Gastroesophageal sphincter (tissue), 4 donors: ENCODE data around the gene ZBTB16. TPM values are rescaled to one million over a fixed set of nuclear protein-coding genes. Genes with fewer than 3 reads are reported as not detected.
A peak's percentile ranks its signal among the peaks of the same experiment; 100 is the strongest.

ENCODE experiments used
- ATAC-seq: fragments of 150-250 bp; one replicate; pipeline ENCODE4 v1.9.1; 2016; ENCODE audit warnings: mild to moderate bottlenecking, moderate library complexity
- H3K27ac ChIP-seq, 4 donors: fragments of 200-600 bp; sonication (generic) in 3 of 4; 1 replicate in 3 of 4; 2 replicates in 1 of 4; pipeline ENCODE4 v1.5.1; 2016 to 2019
- H3K27me3 ChIP-seq: fragments of 200-600 bp; sonication (generic); one replicate; pipeline ENCODE4 v1.5.1; 2019
- H3K36me3 ChIP-seq, 2 donors: fragments of 200-600 bp; sonication (generic); one replicate each; pipeline ENCODE4 v1.5.1; 2019; ENCODE audit warnings: control low read depth in 1 of 2
- H3K4me1 ChIP-seq, 3 donors: fragments of 200-600 bp; sonication (generic); 1 replicate in 2 of 3; 2 replicates in 1 of 3; pipeline ENCODE4 v1.5.1; 2016 to 2019; ENCODE audit warnings: control low read depth in 2 of 3
- H3K4me3 ChIP-seq, 2 donors: fragments of 200-600 bp; sonication (generic); one replicate each; pipeline ENCODE4 v1.5.1; 2019; ENCODE audit warnings: mild to moderate bottlenecking in 1 of 2, moderate library complexity in 1 of 2
- H3K9me3 ChIP-seq, 3 donors: fragments of 200-600 bp; sonication (generic); one replicate each; pipeline ENCODE4 v1.5.1; 2017 to 2019; ENCODE audit warnings: control low read depth in 2 of 3
- CTCF ChIP-seq, 4 experiments: fragments of 200-600 bp in 2 of 4; fragments of 450-650 bp in 2 of 4; sonication (generic) in 1 of 4; IDR thresholded peaks; one replicate each; pipeline ENCODE4 v1.5.1; 2017 to 2019; ENCODE audit warnings: antibody characterized with exemption in 4 of 4, mild to moderate bottlenecking in 2 of 4, moderate library complexity in 2 of 4
- EP300 ChIP-seq: sonication (generic); formaldehyde crosslinking; IDR thresholded peaks from one replicate; pipeline ENCODE4 v1.6.1; 2017; ENCODE audit warnings: antibody characterized with exemption, mild to moderate bottlenecking
- POLR2A ChIP-seq, 2 donors: fragments of 450-650 bp; IDR thresholded peaks; one replicate each; pipeline ENCODE4 v1.6.1; 2017; ENCODE audit warnings: antibody characterized with exemption in 2 of 2, mild to moderate bottlenecking in 2 of 2, moderate library complexity in 1 of 2
- POLR2AphosphoS5 ChIP-seq: sonication (generic); formaldehyde crosslinking; IDR thresholded peaks from one replicate; pipeline ENCODE4 v1.6.1; 2017; ENCODE audit warnings: antibody characterized with exemption
- WGBS, 2 donors: methylation state at CpG; one replicate each; pipeline ENCODE4 v1.1.5; 2018; ENCODE audit warnings: low coverage in 1 of 2; 5-methylcytosine and 5-hydroxymethylcytosine counted together
- total RNA-seq, 4 donors: library from RNA; depleted of rRNA; stranded (reverse); fragments of >200 nt; gene quantifications; one replicate each; pipeline ENCODE4 v1.1.0, GENCODE V29; 2016

The ZBTB16 gene
- total RNA-seq, 4 donors from 2014 or later, result 153 to 284 (median 232) TPM

GRCh38 chr11:114125531-114125930 lies 66.0 kb downstream of the ZBTB16 start:
- Histone ChIP-seq H3K36me3 (peaks cover 0 to 91% of the 10 kb centered on the region in 2 donors), H3K27me3 (no peaks in the 10 kb centered on the region), H3K27ac (peak overlapping the region in 1 of 4 donors; percentile 33), H3K4me3 (no peak overlapping the region), H3K4me1 (peaks cover 31 to 100% (median 88%) of the 10 kb centered on the region in 3 donors), H3K9me3 (no peaks in the 10 kb centered on the region)
- ATAC-seq, result no peak
- 90 to 96% methylated on average over 2 to 6 of the region's 7 CpGs for WGBS, 2 donors
- TF ChIP-seq POLR2AphosphoS5, result no peak
- no peak for TF ChIP-seq CTCF (IDR thresholded peaks at IDR 0.05)
- no peak for TF ChIP-seq POLR2A (IDR thresholded peaks at IDR 0.05)
- no peak for TF ChIP-seq EP300

GRCh38 chr11:114125959-114126358 lies 66.4 kb downstream of the ZBTB16 start:
- H3K36me3 ChIP-seq, result peaks cover 0 to 92% of the 10 kb centered on the region in 2 donors
- 76 to 86% methylated on average over 2 of the region's 2 CpGs for WGBS, 2 donors

GRCh38 chr11:114128399-114128798 lies 68.9 kb downstream of the ZBTB16 start:
- Histone ChIP-seq H3K27ac (peak overlapping the region in 2 of 4 donors; percentile 25 to 36), H3K36me3 (peaks cover 0 to 78% of the 10 kb centered on the region in 2 donors), H3K27me3 (no peaks in the 10 kb centered on the region), H3K4me3 (no peak overlapping the region), H3K4me1 (peaks cover 35 to 100% (median 78%) of the 10 kb centered on the region in 3 donors), H3K9me3 (no peaks in the 10 kb centered on the region)
- TF ChIP-seq POLR2A (IDR thresholded peaks at IDR 0.05), result no peak
- no peak for TF ChIP-seq EP300
- no peak for TF ChIP-seq POLR2AphosphoS5
- no peak for TF ChIP-seq CTCF (IDR thresholded peaks at IDR 0.05)
- 100% methylated on average over 1 to 3 of the region's 5 CpGs for WGBS, 2 donors
- no peak for ATAC-seq

More at GRCh38 chr11:114125959-114126358, 66.4 kb downstream of the ZBTB16 start:
- Histone ChIP-seq H3K27ac (peak overlapping the region in 1 of 4 donors; percentile 33), H3K4me3 (no peak overlapping the region), H3K9me3 (no peaks in the 10 kb centered on the region), H3K4me1 (peaks cover 34 to 100% (median 88%) of the 10 kb centered on the region in 3 donors), H3K27me3 (no peaks in the 10 kb centered on the region)
- ATAC-seq, result no peak
- TF ChIP-seq POLR2AphosphoS5 (peak; percentile 5), POLR2A (IDR thresholded peaks at IDR 0.05) (no peak)

- no peaks in the 10 kb centered on the region for H3K9me3 ChIP-seq
- H3K27ac ChIP-seq, result peak overlapping the region in 2 of 4 donors; percentile 25 to 36
- no peak for ATAC-seq
- TF ChIP-seq EP300, result no peak
- TF ChIP-seq CTCF (IDR thresholded peaks at IDR 0.05), result no peak
- no peak for TF ChIP-seq POLR2A (IDR thresholded peaks at IDR 0.05)
- TF ChIP-seq POLR2AphosphoS5, result no peak
- 90 to 93% methylated on average over 7 to 8 of the region's 9 CpGs for WGBS, 2 donors
- H3K27me3 ChIP-seq, result no peaks in the 10 kb centered on the region
- H3K36me3 ChIP-seq, result peaks cover 0 to 71% of the 10 kb centered on the region in 2 donors
- peak overlapping the region in 1 of 2 donors; percentile 1 for H3K4me3 ChIP-seq
- H3K4me1 ChIP-seq, result peaks cover 38 to 100% (median 78%) of the 10 kb centered on the region in 3 donors
Observed at GRCh38 chr11:114129142-114129541, 69.6 kb downstream of the ZBTB16 start.

- 85% methylated on average over 7 to 8 of the region's 8 CpGs for WGBS, 2 donors
- H3K4me3 ChIP-seq, result no peak overlapping the region
- no peaks in the 10 kb centered on the region for H3K27me3 ChIP-seq
- peaks cover 0 to 67% of the 10 kb centered on the region in 2 donors for H3K36me3 ChIP-seq
- no peaks in the 10 kb centered on the region for H3K9me3 ChIP-seq
- H3K4me1 ChIP-seq, result peaks cover 39 to 100% (median 82%) of the 10 kb centered on the region in 3 donors
- TF ChIP-seq CTCF (IDR thresholded peaks at IDR 0.05) (no peak), POLR2A (IDR thresholded peaks at IDR 0.05) (no peak), EP300 (no peak)
- peak overlapping the region in 1 of 4 donors; percentile 33 for H3K27ac ChIP-seq
- no peak for ATAC-seq
Observed at GRCh38 chr11:114129699-114130098, 70.2 kb downstream of the ZBTB16 start.
